Measurements from ENCODE around the gene CAPN7. TPM values are rescaled to one million over a fixed set of nuclear protein-coding genes. Genes with fewer than 3 reads are reported as not detected.
"Not testable (repeated sequence)": the region's sequence is repeated elsewhere in the genome, so short reads cannot be mapped to it uniquely, and the experiment has no call there.

CAPN7 gene
- 10 to 100 TPM; 22.2 to 36.3 (median 27.6) TPM for polyA plus RNA-seq (ENCODE audit: insufficient read length in 10 of 10)
- long read RNA-seq, donor 1, full-length matches to known transcripts: 4 of 20 reads
- long read RNA-seq, donor 1, partial matches to known transcripts: 16 of 20 reads
- long read RNA-seq, donor 1, other reads (novel, unspliced or antisense): 0 of 20 reads
- long read RNA-seq, donor 2, full-length matches to known transcripts: 3 of 3 reads
- long read RNA-seq, donor 2, partial matches to known transcripts: 0 of 3 reads
- long read RNA-seq, donor 2, other reads (novel, unspliced or antisense): 0 of 3 reads
- long read RNA-seq, donor 3: 0 reads
- long read RNA-seq, donor 4: 0 reads
- long read RNA-seq, donor 5, full-length matches to known transcripts: 5 of 11 reads
- long read RNA-seq, donor 5, partial matches to known transcripts: 6 of 11 reads
- long read RNA-seq, donor 5, other reads (novel, unspliced or antisense): 0 of 11 reads
- long read RNA-seq, donor 6, full-length matches to known transcripts: 3 of 8 reads
- long read RNA-seq, donor 6, partial matches to known transcripts: 5 of 8 reads
- long read RNA-seq, donor 6, other reads (novel, unspliced or antisense): 0 of 8 reads
- long read RNA-seq, donor 7, full-length matches to known transcripts: 3 of 3 reads
- long read RNA-seq, donor 7, partial matches to known transcripts: 0 of 3 reads
- long read RNA-seq, donor 7, other reads (novel, unspliced or antisense): 0 of 3 reads
- long read RNA-seq, donor 8, full-length matches to known transcripts: 2 of 2 reads
- long read RNA-seq, donor 8, partial matches to known transcripts: 0 of 2 reads
- long read RNA-seq, donor 8, other reads (novel, unspliced or antisense): 0 of 2 reads
- long read RNA-seq, donor 9: 0 reads

DNA sequence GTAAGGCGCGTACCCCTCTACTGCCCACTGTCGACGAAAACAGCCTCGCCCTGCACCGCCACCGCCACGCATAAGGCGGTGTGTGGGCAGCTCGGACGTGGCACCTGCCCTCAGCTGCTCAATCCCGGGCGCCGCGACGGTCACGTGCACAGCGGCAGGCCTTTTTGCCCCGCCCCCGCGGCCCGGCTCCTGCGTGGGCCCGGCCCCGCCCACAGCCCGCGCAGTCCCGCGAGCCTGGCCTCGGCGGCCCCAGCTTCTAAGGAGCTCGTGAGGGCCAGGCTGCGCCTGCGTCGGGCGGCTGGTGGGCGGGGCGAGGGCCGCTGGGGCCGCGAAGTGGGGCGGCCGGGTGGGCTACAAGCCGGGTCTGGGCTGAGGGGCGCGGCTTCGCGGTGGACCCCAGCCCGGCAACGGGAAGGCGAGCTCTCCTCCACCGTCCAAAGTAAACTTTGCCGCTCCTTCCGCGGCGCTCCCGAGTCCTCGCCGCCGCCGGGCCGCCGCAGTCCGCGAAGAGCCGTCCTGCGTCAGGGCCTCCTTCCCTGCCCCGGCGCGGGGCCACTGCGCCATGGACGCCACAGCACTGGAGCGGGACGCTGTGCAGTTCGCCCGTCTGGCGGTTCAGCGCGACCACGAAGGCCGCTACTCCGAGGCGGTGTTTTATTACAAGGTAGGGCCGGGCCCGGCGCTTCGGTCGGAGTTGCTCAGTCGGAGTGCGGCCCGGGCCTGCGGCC is at the start of gene CAPN7:
Gene CAPN7, plus strand, starts transcription at position 313 of the 728 bp plus-strand sequence. Its CDS starts 250 bp downstream, at position 563.
- peak; percentile 95 to 98 (median 96) for DNase-seq

- DNase-seq: no peak
Observed at GRCh38 chr3:15157441-15157840, 48.6 kb upstream of the CAPN7 start.

DNA sequence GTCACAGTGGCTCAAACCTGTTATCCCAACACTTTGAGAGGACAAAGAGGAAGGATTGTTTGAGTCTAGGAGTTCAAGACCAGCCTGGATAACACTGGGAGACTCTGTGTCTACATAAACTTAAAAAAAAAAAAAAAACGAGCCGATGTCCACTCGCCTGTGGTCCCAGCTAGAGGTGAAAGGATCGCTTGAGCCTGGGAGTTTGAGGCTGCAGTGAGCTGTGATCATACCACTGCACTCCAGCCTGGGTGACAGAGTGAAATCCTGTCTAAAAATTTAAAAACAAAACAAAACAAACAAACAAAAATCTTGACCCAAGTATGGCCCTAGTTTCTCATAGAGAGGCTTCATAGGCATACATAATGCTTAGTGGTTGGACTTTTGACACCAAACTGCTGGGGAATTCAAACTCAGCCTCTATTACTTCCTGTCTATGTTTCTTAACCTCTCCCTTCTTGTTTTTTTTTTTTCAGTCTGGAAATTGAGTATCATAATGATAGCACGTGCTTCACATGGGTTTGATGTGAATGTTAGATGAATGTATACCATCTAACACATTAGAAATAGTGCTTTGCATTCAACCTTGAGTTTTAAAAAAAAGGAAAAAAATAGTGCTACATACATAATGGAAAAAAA is 46.4 kb upstream of the CAPN7 start:
- no peak for DNase-seq

GRCh38 chr3:15160662-15161061 is 45.4 kb upstream of the CAPN7 start:
- DNase-seq: no peak

GRCh38 chr3:15161133-15161532 is 44.9 kb upstream of the CAPN7 start:
- DNase-seq: no peak

DNA sequence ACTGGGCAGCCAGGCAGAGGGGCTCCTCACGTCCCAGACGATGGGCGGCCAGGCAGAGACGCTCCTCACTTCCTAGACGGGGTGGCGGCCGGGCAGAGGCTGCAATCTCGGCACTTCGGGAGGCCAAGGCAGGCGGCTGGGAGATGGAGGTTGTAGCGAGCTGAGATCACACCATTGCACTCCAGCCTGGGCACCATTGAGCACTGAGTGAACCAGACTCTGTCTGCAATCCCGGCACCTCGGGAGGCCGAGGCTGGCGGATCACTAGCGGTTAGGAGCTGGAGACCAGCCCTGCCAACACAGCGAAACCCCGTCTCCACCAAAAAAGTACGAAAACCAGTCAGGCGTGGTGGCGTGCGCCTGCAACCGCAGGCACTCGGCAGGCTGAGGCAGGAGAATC is 42.4 kb upstream of the CAPN7 start:
- not testable (repeated sequence) for DNase-seq

DNA sequence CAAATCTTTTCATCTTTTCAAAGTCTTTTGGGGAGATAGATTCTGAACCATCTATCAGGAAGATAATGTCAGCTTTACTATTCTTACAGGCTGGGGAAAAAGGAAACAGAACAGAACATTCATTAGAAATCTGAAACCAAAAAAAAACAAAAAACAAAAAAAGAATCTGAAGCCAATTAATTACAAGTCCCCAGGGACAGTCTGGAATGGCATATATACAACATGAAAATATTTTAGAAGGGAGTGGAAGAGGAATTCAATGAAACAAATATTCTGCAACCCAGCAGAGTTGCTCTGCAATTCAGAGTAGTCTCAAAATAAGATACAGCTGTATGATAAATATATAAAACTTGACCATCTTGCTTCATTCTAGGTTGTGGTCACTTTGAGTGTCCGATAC is 41.7 kb upstream of the CAPN7 start:
- peak in 1 of 3 donors; percentile 13 for DNase-seq

GRCh38 chr3:15165061-15165460 is 41.0 kb upstream of the CAPN7 start:
- no peak for DNase-seq

DNA sequence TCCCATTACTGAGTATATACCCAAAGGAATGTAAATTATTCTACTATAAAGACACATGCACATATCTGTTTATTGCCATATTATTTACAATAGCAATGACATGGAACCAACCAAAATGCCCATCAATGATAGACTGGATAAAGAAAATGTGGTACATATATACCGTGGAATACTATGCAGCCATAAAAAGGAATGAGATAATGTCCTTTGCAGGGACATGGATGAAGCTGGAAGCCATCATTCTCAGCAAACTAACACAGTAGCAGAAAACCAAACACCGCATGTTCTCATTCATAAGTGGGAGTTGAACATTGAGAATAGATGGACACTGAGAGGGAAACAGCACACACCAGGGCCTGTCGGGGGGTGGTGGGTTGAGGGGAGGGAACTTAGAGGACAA is 39.7 kb upstream of the CAPN7 start:
- DNase-seq: not testable (repeated sequence)

DNA sequence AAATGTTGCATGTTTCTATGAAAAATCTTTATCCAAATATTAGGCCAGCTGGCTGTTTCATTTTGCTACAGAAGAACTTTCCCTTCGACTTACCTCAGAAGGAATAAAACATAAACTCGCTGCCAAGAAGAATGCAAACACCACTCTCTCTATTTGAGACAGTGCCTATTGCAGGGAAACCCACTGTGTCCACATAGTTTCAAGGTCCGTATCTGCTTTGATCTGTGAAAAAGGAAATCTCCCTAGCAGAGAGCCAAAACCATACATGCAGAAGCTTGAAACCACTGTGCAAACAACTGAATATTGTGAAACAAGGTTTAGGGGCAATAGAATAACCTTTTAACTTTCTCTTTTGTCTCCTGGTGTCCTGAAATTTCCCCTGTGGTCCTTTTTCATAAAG is 35.0 kb upstream of the CAPN7 start:
- DNase-seq: peak in 1 of 3 donors; percentile 20

- no peak for DNase-seq
Observed at GRCh38 chr3:15172806-15173205, 33.2 kb upstream of the CAPN7 start.

DNA sequence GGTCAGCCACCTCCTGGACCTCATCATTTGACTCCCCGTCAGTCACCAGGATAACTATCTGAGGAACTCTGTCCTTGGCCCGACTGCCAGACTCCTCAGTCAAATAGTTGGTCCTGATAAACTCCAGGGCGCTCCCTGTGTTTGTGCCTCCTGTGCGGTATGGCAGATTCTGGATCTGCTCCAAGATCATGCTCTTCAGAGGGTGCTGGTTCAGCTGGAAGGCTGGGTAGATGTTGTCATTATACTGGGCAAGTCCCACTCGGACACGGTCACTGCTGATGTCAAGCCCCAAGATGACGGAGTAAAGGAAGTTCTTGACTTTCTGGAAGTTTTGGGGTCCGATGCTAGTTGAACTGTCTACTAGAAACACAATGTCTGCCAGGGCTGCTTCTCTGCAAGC is 31.1 kb upstream of the CAPN7 start:
- no peak for DNase-seq

GRCh38 chr3:15175605-15176004 is 30.4 kb upstream of the CAPN7 start:
- DNase-seq: no peak

DNA sequence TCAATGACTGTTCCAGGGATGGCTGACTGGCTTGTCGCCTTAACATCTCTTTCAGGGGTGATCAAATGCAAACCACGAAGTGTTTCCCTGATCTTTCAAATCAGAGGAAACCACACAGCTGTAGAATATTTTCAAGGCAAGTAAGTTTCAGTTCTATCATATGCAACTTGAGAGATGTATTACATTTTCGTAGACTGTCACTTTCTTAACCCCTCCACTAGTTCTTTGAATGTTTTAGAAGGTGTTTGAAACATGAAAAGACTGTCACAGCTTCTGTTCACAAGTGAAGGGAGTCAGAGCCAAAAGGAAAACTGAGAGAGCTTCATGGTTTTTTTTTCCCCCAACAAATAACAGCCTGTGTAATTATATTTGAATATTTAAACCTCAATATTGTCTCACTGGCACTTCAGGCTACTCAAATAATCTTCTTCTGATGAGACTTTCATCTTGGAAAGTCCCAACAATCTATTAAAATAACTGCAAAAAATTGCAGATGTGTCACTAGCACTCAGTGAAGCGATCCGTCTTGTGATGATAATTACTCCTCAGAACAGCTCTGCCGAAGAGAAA is 25.9 kb upstream of the CAPN7 start:
- no peak for DNase-seq

- no peak for DNase-seq
Observed at GRCh38 chr3:15181511-15181910, 24.5 kb upstream of the CAPN7 start.

DNA sequence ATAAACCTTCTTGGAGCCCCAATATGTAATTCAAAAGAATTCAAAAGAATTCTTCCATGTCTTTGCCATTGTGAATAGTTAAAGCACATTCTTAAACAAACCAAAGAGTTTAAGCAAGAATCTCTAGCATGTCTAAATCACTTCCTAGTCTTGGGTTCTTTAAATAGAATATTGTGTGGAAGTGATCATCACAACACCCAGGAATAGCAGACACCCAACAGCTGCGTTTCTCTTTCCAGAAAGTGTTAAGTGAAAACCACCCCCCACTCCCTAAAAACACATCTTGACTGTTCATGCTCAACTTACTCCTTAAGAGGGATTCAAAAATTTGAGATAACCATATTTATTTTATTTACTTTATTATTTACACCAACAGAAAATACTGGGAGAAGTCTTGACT is 24.1 kb upstream of the CAPN7 start:
- no peak for DNase-seq

- no peak for DNase-seq
Observed at GRCh38 chr3:15183011-15183410, 23.0 kb upstream of the CAPN7 start.

DNA sequence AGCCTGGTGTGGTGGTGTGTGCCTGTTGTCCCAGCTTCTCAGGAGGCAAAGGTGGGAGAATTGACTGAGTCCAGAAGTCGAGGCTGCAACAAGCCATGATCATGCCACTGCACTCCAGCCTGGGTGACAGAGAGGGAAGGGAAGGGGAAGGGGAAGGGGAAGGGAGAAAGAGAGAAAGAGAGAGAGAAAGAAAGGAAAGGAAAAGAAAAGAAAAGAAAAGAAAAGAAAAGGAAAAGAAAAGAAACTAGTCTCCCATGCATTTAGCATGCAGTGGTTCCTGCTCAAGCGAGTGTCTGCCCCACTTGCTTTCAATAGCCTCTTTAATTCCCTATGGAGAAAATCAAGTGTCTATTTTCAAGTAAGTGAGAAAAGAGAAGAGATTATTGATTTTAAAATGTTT is 20.6 kb upstream of the CAPN7 start:
- no peak for DNase-seq

DNA sequence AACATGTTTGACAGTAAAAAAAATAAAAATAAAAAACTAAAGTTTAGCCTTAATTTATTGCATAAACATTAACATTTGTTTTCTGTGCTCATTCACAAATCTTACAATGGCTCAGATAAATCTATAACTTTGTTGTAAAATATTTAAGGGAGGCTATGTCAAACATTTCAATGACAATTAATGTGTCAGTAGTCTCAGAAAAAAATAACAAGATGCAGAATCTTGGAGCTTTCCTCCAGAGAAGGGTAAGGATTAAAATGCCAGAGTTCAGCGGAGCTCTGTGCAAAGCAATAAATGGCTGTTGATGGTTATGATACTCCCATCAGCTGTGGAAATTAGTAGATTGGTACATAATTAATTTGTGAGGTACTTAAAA is 20.0 kb upstream of the CAPN7 start:
- DNase-seq: no peak

GRCh38 chr3:15186477-15187164 is 19.4 kb upstream of the CAPN7 start:
- not testable (repeated sequence) for DNase-seq

Data from muscle of back (tissue), 13 donors.